Measurements from ENCODE around the gene FAM47E. TPM values are rescaled to one million over a fixed set of nuclear protein-coding genes. Genes with fewer than 3 reads are reported as not detected.

Gene FAM47E
- total RNA-seq, 6 experiments from 2014 or later, result 0.17 TPM; not detected in 5

GRCh38 chr4:76257824-76258223 is 6.3 kb downstream of the FAM47E start:
- no peak overlapping the region for H3K4me3 Mint-ChIP-seq
- no peak for TF ChIP-seq CTCF (IDR thresholded peaks at IDR 0.05)
- no peak overlapping the region for H3K27ac Mint-ChIP-seq
- no peak for DNase-seq
- peaks cover 54% of the 10 kb centered on the region for H3K27me3 Mint-ChIP-seq (ENCODE audit: insufficient read depth)
- no peaks in the 10 kb centered on the region for H3K4me1 Mint-ChIP-seq (ENCODE audit: low read depth)
- no peaks in the 10 kb centered on the region for H3K9me3 Mint-ChIP-seq
- H3K36me3 Mint-ChIP-seq (ENCODE audit: low read depth), result no peaks in the 10 kb centered on the region

- TF ChIP-seq CTCF (IDR thresholded peaks at IDR 0.05), result no peak
- Mint-ChIP-seq H3K27ac (no peak overlapping the region), H3K9me3 (no peaks in the 10 kb centered on the region), H3K4me3 (no peak overlapping the region), H3K27me3 (ENCODE audit: insufficient read depth) (peaks cover 41% of the 10 kb centered on the region), H3K4me1 (ENCODE audit: low read depth) (no peaks in the 10 kb centered on the region), H3K36me3 (ENCODE audit: low read depth) (no peaks in the 10 kb centered on the region)
- DNase-seq, result no peak
These were observed 9.1 kb downstream of the FAM47E start for GRCh38 chr4:76260571-76260970.

- H3K27ac Mint-ChIP-seq, result no peak overlapping the region
- peaks cover 20% of the 10 kb centered on the region for H3K27me3 Mint-ChIP-seq (ENCODE audit: insufficient read depth)
- no peaks in the 10 kb centered on the region for H3K4me1 Mint-ChIP-seq (ENCODE audit: low read depth)
- no peak for DNase-seq
- TF ChIP-seq CTCF (IDR thresholded peaks at IDR 0.05), result no peak
- no peak overlapping the region for H3K4me3 Mint-ChIP-seq
- H3K36me3 Mint-ChIP-seq (ENCODE audit: low read depth), result no peaks in the 10 kb centered on the region
- H3K9me3 Mint-ChIP-seq, result no peaks in the 10 kb centered on the region
These were observed 14.2 kb downstream of the FAM47E start for GRCh38 chr4:76265631-76266218.

GRCh38 chr4:76266627-76267026 is 15.1 kb downstream of the FAM47E start:
- H3K4me1 Mint-ChIP-seq (ENCODE audit: low read depth), result no peaks in the 10 kb centered on the region
- no peak for TF ChIP-seq CTCF (IDR thresholded peaks at IDR 0.05)

GRCh38 chr4:76267811-76268210 is 16.3 kb downstream of the FAM47E start:
- H3K4me1 Mint-ChIP-seq (ENCODE audit: low read depth), result no peaks in the 10 kb centered on the region
- DNase-seq, result no peak
- TF ChIP-seq CTCF (IDR thresholded peaks at IDR 0.05), result no peak
- no peaks in the 10 kb centered on the region for H3K36me3 Mint-ChIP-seq (ENCODE audit: low read depth)
- peaks cover 22% of the 10 kb centered on the region for H3K27me3 Mint-ChIP-seq (ENCODE audit: insufficient read depth)
- no peak overlapping the region for H3K27ac Mint-ChIP-seq
- no peaks in the 10 kb centered on the region for H3K9me3 Mint-ChIP-seq
- H3K4me3 Mint-ChIP-seq, result no peak overlapping the region

More at GRCh38 chr4:76266627-76267026, 15.1 kb downstream of the FAM47E start:
- H3K27me3 Mint-ChIP-seq (ENCODE audit: insufficient read depth), result peaks cover 26% of the 10 kb centered on the region
- no peak for DNase-seq
- no peak overlapping the region for H3K27ac Mint-ChIP-seq
- no peaks in the 10 kb centered on the region for H3K9me3 Mint-ChIP-seq
- H3K4me3 Mint-ChIP-seq, result no peak overlapping the region
- H3K36me3 Mint-ChIP-seq (ENCODE audit: low read depth), result no peaks in the 10 kb centered on the region
